SK-N-SH treated with all-trans-retinoic acid at 6 μM for 48 hours (cell line): ENCODE data around the gene C3orf70.

Source experiments
- ARNTL ChIP-seq: fragments of 450-650 bp; formaldehyde crosslinking; IDR thresholded peaks from 2 replicates; pipeline ENCODE4 v1.5.0; 2020; ENCODE audit warnings: low read depth, mild to moderate bottlenecking, moderate library complexity, borderline replicate concordance
- BACH2 ChIP-seq: fragments of 250-450 bp; sonication (Bioruptor Pico); IDR thresholded peaks from 2 replicates; pipeline ENCODE4 v1.9.0; 2021; ENCODE audit warnings: mild to moderate bottlenecking, borderline replicate concordance
- CREB5 ChIP-seq: fragments of 250-450 bp; sonication (Bioruptor Pico); IDR thresholded peaks from 2 replicates; pipeline ENCODE4 v1.5.1; 2020; ENCODE audit warnings: low read depth, mild to moderate bottlenecking, moderate library complexity
- CSRNP3 ChIP-seq: fragments of 250-450 bp; sonication (Bioruptor Pico); IDR thresholded peaks from 2 replicates; pipeline ENCODE4 v1.5.1; 2021; ENCODE audit warnings: mild to moderate bottlenecking, moderate library complexity
- PATZ1 ChIP-seq: fragments of 250-450 bp; sonication (Bioruptor Pico); IDR thresholded peaks from 2 replicates; pipeline ENCODE4 v1.8.0; 2020; ENCODE audit warnings: mild to moderate bottlenecking, moderate library complexity, borderline replicate concordance
- RARB ChIP-seq: fragments of 250-450 bp; sonication (Bioruptor Pico); IDR thresholded peaks from 2 replicates; pipeline ENCODE4 v1.8.0; 2021; ENCODE audit warnings: mild to moderate bottlenecking, moderate library complexity
- SNAI2 ChIP-seq: fragments of 250-450 bp; sonication (Bioruptor Pico); IDR thresholded peaks from 2 replicates; pipeline ENCODE4 v1.5.0; 2020; ENCODE audit warnings: mild to moderate bottlenecking, moderate library complexity
- TCF4 ChIP-seq: fragments of 250-450 bp; sonication (Bioruptor Pico); IDR thresholded peaks from 2 replicates; pipeline ENCODE4 v1.8.0; 2021; ENCODE audit warnings: mild to moderate bottlenecking, moderate library complexity, borderline replicate concordance
- ZNF70 ChIP-seq: fragments of 450-650 bp; formaldehyde crosslinking; IDR thresholded peaks from 2 replicates; pipeline ENCODE4 v1.5.0; 2020; ENCODE audit warnings: mild to moderate bottlenecking, moderate library complexity
- ZNF8 ChIP-seq: fragments of 450-650 bp; formaldehyde crosslinking; IDR thresholded peaks from 2 replicates; pipeline ENCODE4 v1.5.0; 2020; ENCODE audit warnings: mild to moderate bottlenecking, moderate library complexity

- no peak for TF ChIP-seq TCF4 (CRISPR knock-in tag)
- no peak for TF ChIP-seq ARNTL
- no peak for TF ChIP-seq ZNF70 (CRISPR knock-in tag)
- no peak for TF ChIP-seq CSRNP3
- no peak for TF ChIP-seq BACH2 (CRISPR knock-in tag)
- no peak for TF ChIP-seq ZNF8 (CRISPR knock-in tag)
- TF ChIP-seq SNAI2 (CRISPR knock-in tag): no peak
- no peak for TF ChIP-seq RARB
- no peak for TF ChIP-seq CREB5 (CRISPR knock-in tag)
- no peak for TF ChIP-seq PATZ1 (CRISPR knock-in tag)
Observed at GRCh38 chr3:185164428-185165217, 11.8 kb upstream of the C3orf70 start.
